Measurements from ENCODE around the gene CHKA.

CHKA gene

GRCh38 chr11:68031144-68031464 lies 90.1 kb downstream of the CHKA start:
- no peak for DNase-seq (ENCODE audit: low read depth)

GRCh38 chr11:68030318-68031143 lies 90.7 kb downstream of the CHKA start, which contains the start of gene NDUFS8:
Gene NDUFS8, plus strand, starts transcription at chr11:68030681. Its CDS starts 1,471 bp downstream, at chr11:68032152.
- DNase-seq (ENCODE audit: low read depth): peak; percentile 98

- no peak for DNase-seq (ENCODE audit: low read depth)
Measured at GRCh38 chr11:68028802-68029545, 92.2 kb downstream of the CHKA start.

- no peak for DNase-seq (ENCODE audit: low read depth)
Measured at GRCh38 chr11:68027667-68028066, 93.5 kb downstream of the CHKA start.

GRCh38 chr11:68026391-68027105 lies 94.6 kb downstream of the CHKA start:
- DNase-seq (ENCODE audit: low read depth): no peak

- DNase-seq (ENCODE audit: low read depth): no peak
Measured at GRCh38 chr11:68025047-68025446, 96.1 kb downstream of the CHKA start.

- no peak for DNase-seq (ENCODE audit: low read depth)
Measured at GRCh38 chr11:68024508-68024907, 96.7 kb downstream of the CHKA start.

- no peak for DNase-seq (ENCODE audit: low read depth)
Measured at GRCh38 chr11:68022531-68022930, 98.7 kb downstream of the CHKA start.

- no peak for DNase-seq (ENCODE audit: low read depth)
Measured at GRCh38 chr11:68021167-68021787, 99.9 kb downstream of the CHKA start.

GRCh38 chr11:68020575-68020974 lies 100.6 kb downstream of the CHKA start:
- no peak for DNase-seq (ENCODE audit: low read depth)

- no peak for DNase-seq (ENCODE audit: low read depth)
Measured at GRCh38 chr11:68019486-68019885, 101.7 kb downstream of the CHKA start.

- DNase-seq (ENCODE audit: low read depth): no peak
Measured at GRCh38 chr11:68018730-68019190, 102.4 kb downstream of the CHKA start.

- no peak for DNase-seq (ENCODE audit: low read depth)
Measured at GRCh38 chr11:68017980-68018729, 103.0 kb downstream of the CHKA start.

GRCh38 chr11:68016904-68017817 lies 104.0 kb downstream of the CHKA start:
- DNase-seq (ENCODE audit: low read depth): no peak

- no peak for DNase-seq (ENCODE audit: low read depth)
Measured at GRCh38 chr11:68016161-68016903, 104.9 kb downstream of the CHKA start.

GRCh38 chr11:68015467-68015866 lies 105.7 kb downstream of the CHKA start:
- no peak for DNase-seq (ENCODE audit: low read depth)

- DNase-seq (ENCODE audit: low read depth): no peak
Measured at GRCh38 chr11:68014947-68015447, 106.2 kb downstream of the CHKA start.

- DNase-seq (ENCODE audit: low read depth): peak; percentile 69
Measured at GRCh38 chr11:68014157-68014946, 106.8 kb downstream of the CHKA start.

Measured in fibroblast of the conjunctiva (primary cell).